Mesenchymal stem cell (in vitro differentiated cells and primary cell): ENCODE data around the gene FLRT1.

ENCODE experiments used
- DNase-seq: peaks from one replicate; pipeline ENCODE4 v3.0.0-alpha.2; 2013
- H2AFZ ChIP-seq: one replicate; pipeline ENCODE4 v1.6.1; 2013; ENCODE audit warnings: low read depth, mild to moderate bottlenecking, control low read depth, inconsistent platforms, low read length, moderate library complexity
- H2AK5ac ChIP-seq: 2 replicates; pipeline ENCODE4 v1.6.1; 2013; ENCODE audit warnings: low read length, moderate library complexity, mild to moderate bottlenecking, inconsistent platforms; ENCODE audit not compliant: severe bottlenecking
- H2BK120ac ChIP-seq: one replicate; pipeline ENCODE4 v1.6.1; 2013; ENCODE audit warnings: low read depth, mild to moderate bottlenecking, inconsistent platforms, low read length, moderate library complexity
- H2BK12ac ChIP-seq, 2 experiments: one replicate each; pipeline ENCODE4 v1.6.1; 2013; ENCODE audit warnings: inconsistent platforms in 2 of 2, low read length in 2 of 2, mild to moderate bottlenecking in 2 of 2, moderate library complexity in 2 of 2, control low read depth in 1 of 2
- H2BK15ac ChIP-seq: one replicate; pipeline ENCODE4 v1.6.1; 2013; ENCODE audit warnings: mild to moderate bottlenecking, low read depth, inconsistent platforms; ENCODE audit not compliant: poor library complexity, severe bottlenecking
- H2BK5ac ChIP-seq: 2 replicates; pipeline ENCODE4 v1.6.1; 2013; ENCODE audit warnings: low read depth, mild to moderate bottlenecking, low read length, control low read depth, inconsistent platforms; ENCODE audit not compliant: poor library complexity, severe bottlenecking
- H3K14ac ChIP-seq, 2 experiments: one replicate each; pipeline ENCODE4 v1.6.1; 2013; ENCODE audit warnings: inconsistent platforms in 2 of 2, low read length in 2 of 2, control low read depth in 1 of 2, mild to moderate bottlenecking in 1 of 2, moderate library complexity in 1 of 2
- H3K18ac ChIP-seq, 2 experiments: one replicate each; pipeline ENCODE4 v1.6.1; 2013; ENCODE audit warnings: inconsistent platforms in 2 of 2, low read length in 2 of 2, control low read depth in 1 of 2, low read depth in 1 of 2, mild to moderate bottlenecking in 1 of 2
- H3K23ac ChIP-seq, 2 experiments: one replicate each; pipeline ENCODE4 v1.6.1; 2013; ENCODE audit warnings: inconsistent platforms in 2 of 2, low read length in 2 of 2, mild to moderate bottlenecking in 2 of 2, moderate library complexity in 2 of 2, control low read depth in 1 of 2
- H3K27ac ChIP-seq: 2 replicates; pipeline ENCODE4 v1.5.1; 2013; ENCODE audit warnings: mild to moderate bottlenecking, moderate library complexity, low read length, control low read depth, inconsistent platforms; ENCODE audit not compliant: poor library complexity, severe bottlenecking
- H3K27me3 ChIP-seq, 2 experiments: 2 replicates each; pipeline versions ENCODE4 v1.6.1 to v1.7.0; 2013; ENCODE audit warnings: low read length in 2 of 2, mild to moderate bottlenecking in 2 of 2, moderate library complexity in 2 of 2, control low read depth in 1 of 2, inconsistent platforms in 1 of 2; ENCODE audit not compliant: control insufficient read depth in 1 of 2, insufficient read depth in 1 of 2
- H3K36me3 ChIP-seq, 2 experiments: 2 replicates each; pipeline versions ENCODE4 v1.6.1 to v1.7.0; 2013; ENCODE audit warnings: low read length in 2 of 2, control low read depth in 1 of 2, inconsistent platforms in 1 of 2, low read depth in 1 of 2, mild to moderate bottlenecking in 1 of 2; ENCODE audit not compliant: insufficient read depth in 2 of 2, control insufficient read depth in 1 of 2
- H3K4ac ChIP-seq, 2 experiments: one replicate each; pipeline ENCODE4 v1.6.1; 2013; ENCODE audit warnings: inconsistent platforms in 2 of 2, low read length in 2 of 2, mild to moderate bottlenecking in 2 of 2, moderate library complexity in 2 of 2, control low read depth in 1 of 2, low read depth in 1 of 2
- H3K4me1 ChIP-seq: 2 replicates; pipeline ENCODE4 v1.6.1; 2013; ENCODE audit warnings: low read depth, low read length, control low read depth; ENCODE audit not compliant: control insufficient read depth, insufficient read depth
- H3K4me2 ChIP-seq: 2 replicates; pipeline ENCODE4 v1.6.1; 2013; ENCODE audit warnings: low read length, mild to moderate bottlenecking, inconsistent platforms; ENCODE audit not compliant: poor library complexity, severe bottlenecking
- H3K4me3 ChIP-seq, 2 experiments: 2 replicates each; pipeline versions ENCODE4 v1.5.1 to v1.7.0; 2013; ENCODE audit warnings: low read length in 2 of 2, mild to moderate bottlenecking in 2 of 2, control low read depth in 1 of 2, low read depth in 1 of 2; ENCODE audit not compliant: insufficient read depth in 1 of 2
- H3K79me1 ChIP-seq: replicated peaks from 2 replicates; pipeline ENCODE4 v1.6.1; 2013; ENCODE audit warnings: mild to moderate bottlenecking, control low read depth, low read length, inconsistent platforms; ENCODE audit not compliant: poor library complexity, severe bottlenecking
- H3K9ac ChIP-seq: 2 replicates; pipeline ENCODE4 v1.7.0; 2013; ENCODE audit warnings: mild to moderate bottlenecking, low read length, moderate library complexity
- H3K9me3 ChIP-seq: 2 replicates; pipeline ENCODE4 v1.7.0; 2013; ENCODE audit warnings: mild to moderate bottlenecking, low read length; ENCODE audit not compliant: control insufficient read depth
- H4K8ac ChIP-seq: one replicate; pipeline ENCODE4 v1.6.1; 2013; ENCODE audit warnings: inconsistent platforms, mild to moderate bottlenecking, low read length, moderate library complexity
- H4K91ac ChIP-seq: one replicate; pipeline ENCODE4 v1.6.1; 2013; ENCODE audit warnings: mild to moderate bottlenecking, low read length, inconsistent platforms
- WGBS: methylation state at CpG from one replicate; pipeline ENCODE4 v1.1.7; 2013; ENCODE audit warnings: mixed read lengths; 5-methylcytosine and 5-hydroxymethylcytosine counted together

FLRT1 gene

DNA sequence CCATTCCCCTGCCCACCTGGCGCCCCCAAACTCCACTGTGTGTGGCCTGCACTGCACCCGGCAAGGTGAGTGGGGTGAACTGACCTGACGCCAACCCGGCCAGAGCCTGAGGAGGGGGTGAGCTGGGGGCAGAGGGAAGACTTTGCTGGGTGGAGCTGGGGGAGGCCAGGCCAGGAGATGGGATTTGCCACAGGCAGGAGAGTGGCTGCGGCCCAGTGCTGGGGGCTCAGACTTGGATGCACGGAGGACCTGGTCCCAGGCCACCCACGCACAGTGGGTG, 17.8 kb upstream of the FLRT1 start:
- Histone ChIP-seq H3K9me3 (no peaks in the 10 kb centered on the region), H3K27ac (no peak overlapping the region), H2AFZ (no peak overlapping the region), H3K4me2 (no peak overlapping the region), H3K23ac (no peak overlapping the region), H3K4me3 (no peak overlapping the region), H4K91ac (no peak overlapping the region), H2AK5ac (no peak overlapping the region), H2BK5ac (no peak overlapping the region), H3K36me3 (no peaks in the 10 kb centered on the region), H2BK12ac (no peak overlapping the region), H3K4ac (no peak overlapping the region), H4K8ac (no peak overlapping the region), H3K18ac (no peak overlapping the region), H2BK120ac (no peak overlapping the region), H3K27me3 (peaks cover 10 to 40% of the 10 kb centered on the region in 2 experiments), H3K4me1 (peaks cover 9% of the 10 kb centered on the region), H3K79me1 (no peaks in the 10 kb centered on the region), H3K14ac (no peak overlapping the region), H2BK15ac (no peak overlapping the region), H3K9ac (no peak overlapping the region)
- 93% methylated on average over 7 of the region's 7 CpGs for WGBS
- DNase-seq, result no peak

DNA sequence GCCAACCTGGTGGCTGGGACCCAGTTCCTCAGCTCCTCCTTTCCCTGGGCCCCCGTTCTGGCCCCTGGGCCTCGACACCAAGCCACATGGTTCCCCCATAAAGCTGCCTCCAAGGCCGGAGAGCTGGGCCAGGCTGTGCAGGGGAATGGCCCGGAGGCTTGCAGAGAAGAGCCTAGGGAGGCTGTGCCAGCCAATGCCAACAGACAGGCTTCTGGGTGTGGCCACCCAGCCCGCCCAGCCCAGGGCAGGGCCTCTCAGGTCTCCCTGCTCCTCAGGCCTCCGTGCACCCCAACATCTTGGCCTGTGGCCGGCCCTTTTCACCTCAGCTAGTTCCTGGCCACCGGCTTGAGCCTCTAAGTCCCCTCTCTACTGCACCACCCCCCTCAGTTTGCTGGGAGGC, 17.4 kb upstream of the FLRT1 start:
- no peak overlapping the region for H3K4me2 ChIP-seq
- H3K79me1 ChIP-seq, result no peaks in the 10 kb centered on the region
- H2AK5ac ChIP-seq, result no peak overlapping the region
- no peak overlapping the region for H2BK15ac ChIP-seq
- no peak overlapping the region for H2BK120ac ChIP-seq
- H4K91ac ChIP-seq, result no peak overlapping the region
- 93% methylated on average over 8 of the region's 8 CpGs for WGBS
- no peak overlapping the region for H2BK5ac ChIP-seq
- H3K27me3 ChIP-seq, result peaks cover 10 to 40% of the 10 kb centered on the region in 2 experiments
- no peak overlapping the region for H3K23ac ChIP-seq
- H3K18ac ChIP-seq, result no peak overlapping the region
- H2BK12ac ChIP-seq, result no peak overlapping the region
- no peak overlapping the region for H3K4me3 ChIP-seq
- H3K9me3 ChIP-seq, result no peaks in the 10 kb centered on the region
- no peak overlapping the region for H3K4ac ChIP-seq
- DNase-seq, result no peak
- no peak overlapping the region for H3K9ac ChIP-seq
- no peaks in the 10 kb centered on the region for H3K36me3 ChIP-seq
- H4K8ac ChIP-seq, result no peak overlapping the region
- no peak overlapping the region for H3K27ac ChIP-seq
- no peak overlapping the region for H2AFZ ChIP-seq
- peaks cover 9% of the 10 kb centered on the region for H3K4me1 ChIP-seq
- no peak overlapping the region for H3K14ac ChIP-seq

GRCh38 chr11:64019106-64020037, 16.4 kb upstream of the FLRT1 start:
- H2BK120ac ChIP-seq, result no peak overlapping the region
- H2BK12ac ChIP-seq, result no peak overlapping the region
- 83% methylated on average over 27 of the region's 27 CpGs for WGBS
- no peak overlapping the region for H3K4me2 ChIP-seq
- peaks cover 10 to 40% of the 10 kb centered on the region in 2 experiments for H3K27me3 ChIP-seq
- H3K23ac ChIP-seq, result no peak overlapping the region
- no peak overlapping the region for H3K14ac ChIP-seq
- H3K79me1 ChIP-seq, result no peaks in the 10 kb centered on the region
- H3K18ac ChIP-seq, result no peak overlapping the region
- no peak overlapping the region for H3K27ac ChIP-seq
- H3K4me3 ChIP-seq, result no peak overlapping the region
- no peak for DNase-seq
- no peak overlapping the region for H3K4ac ChIP-seq
- no peak overlapping the region for H2AFZ ChIP-seq
- no peak overlapping the region for H2AK5ac ChIP-seq
- no peak overlapping the region for H4K8ac ChIP-seq
- H4K91ac ChIP-seq, result no peak overlapping the region
- no peak overlapping the region for H2BK5ac ChIP-seq
- H3K4me1 ChIP-seq, result peaks cover 9% of the 10 kb centered on the region
- no peaks in the 10 kb centered on the region for H3K36me3 ChIP-seq
- H3K9ac ChIP-seq, result no peak overlapping the region
- H3K9me3 ChIP-seq, result no peaks in the 10 kb centered on the region
- H2BK15ac ChIP-seq, result no peak overlapping the region

GRCh38 chr11:64020976-64021756, 14.6 kb upstream of the FLRT1 start:
- Histone ChIP-seq H3K27ac (no peak overlapping the region), H3K9me3 (no peaks in the 10 kb centered on the region), H3K18ac (no peak overlapping the region), H3K4me3 (no peak overlapping the region), H2AFZ (no peak overlapping the region), H3K4me1 (peaks cover 11% of the 10 kb centered on the region), H3K14ac (no peak overlapping the region), H4K91ac (no peak overlapping the region), H3K79me1 (no peaks in the 10 kb centered on the region), H3K9ac (no peak overlapping the region), H3K23ac (no peak overlapping the region), H3K36me3 (no peaks in the 10 kb centered on the region), H3K4me2 (no peak overlapping the region), H3K4ac (no peak overlapping the region), H4K8ac (no peak overlapping the region), H2BK5ac (no peak overlapping the region), H2AK5ac (no peak overlapping the region), H3K27me3 (peaks cover 10 to 33% of the 10 kb centered on the region in 2 experiments), H2BK120ac (no peak overlapping the region), H2BK15ac (peak overlapping the region; percentile 52), H2BK12ac (no peak overlapping the region)
- 65% methylated on average over 18 of the region's 22 CpGs for WGBS
- DNase-seq, result no peak
